Thoracic aorta (tissue), 2 donors: Measurements from ENCODE around the gene RNF115. TPM values are rescaled to one million over a fixed set of nuclear protein-coding genes. Genes with fewer than 3 reads are reported as not detected.

Source experiments
- ATAC-seq: fragments of 150-250 bp; one replicate; pipeline ENCODE4 v1.8.0; 2017; ENCODE audit warnings: low read depth; ENCODE audit not compliant: insufficient number of reproducible peaks, low FRiP score
- DNase-seq: peaks from one replicate; pipeline ENCODE4 v3.0.0-alpha.2; 2020; ENCODE audit warnings: low spot score
- H3K27ac ChIP-seq, 2 donors: fragments of 200-600 bp; sonication (generic); 1 replicate in 1 of 2; 2 replicates in 1 of 2; pipeline ENCODE4 v1.5.1; 2016; ENCODE audit warnings: mild to moderate bottlenecking in 2 of 2, moderate library complexity in 2 of 2
- H3K27me3 ChIP-seq: fragments of 200-600 bp; sonication (generic); replicated peaks from 2 replicates; pipeline ENCODE4 v1.6.0; 2016; ENCODE audit warnings: mild to moderate bottlenecking; ENCODE audit not compliant: insufficient read depth
- H3K36me3 ChIP-seq: fragments of 200-600 bp; sonication (generic); one replicate; pipeline ENCODE4 v1.5.1; 2016
- H3K4me1 ChIP-seq, 2 donors: fragments of 200-600 bp; sonication (generic); 1 replicate in 1 of 2; 2 replicates in 1 of 2; pipeline versions ENCODE4 v1.5.1 to v1.6.0; 2016; ENCODE audit warnings: low read depth in 2 of 2, mild to moderate bottlenecking in 1 of 2; ENCODE audit not compliant: control insufficient read depth in 1 of 2
- H3K4me3 ChIP-seq: fragments of 200-600 bp; sonication (generic); 2 replicates; pipeline ENCODE4 v1.5.1; 2016; ENCODE audit warnings: mild to moderate bottlenecking
- H3K9me3 ChIP-seq: fragments of 200-600 bp; sonication (generic); 2 replicates; pipeline ENCODE4 v1.5.1; 2016
- CTCF ChIP-seq: fragments of 200-600 bp; sonication (generic); IDR thresholded peaks from one replicate; pipeline ENCODE4 v1.5.1; 2019; ENCODE audit warnings: antibody characterized with exemption
- total RNA-seq, 2 donors: library from RNA; depleted of rRNA; stranded (reverse); fragments of >200 nt; gene quantifications; one replicate each; pipeline versions ENCODE4 v1.1.0 to v1.2.3, GENCODE V29; 2016

RNF115 gene
- total RNA-seq, 2 donors from 2014 or later = 52.7 to 60.4 TPM

GRCh38 chr1:145805057-145805456, 18.8 kb downstream of the RNF115 start:
- DNase-seq (no peak), ATAC-seq (no peak)
- Histone ChIP-seq H3K4me1 (peaks cover 22 to 23% of the 10 kb centered on the region in 2 donors), H3K27ac (no peak overlapping the region), H3K36me3 (no peaks in the 10 kb centered on the region), H3K27me3 (no peaks in the 10 kb centered on the region), H3K4me3 (no peak overlapping the region), H3K9me3 (no peaks in the 10 kb centered on the region)
- no peak for TF ChIP-seq CTCF

- no peak for ATAC-seq
- no peak for TF ChIP-seq CTCF
- H3K4me1 ChIP-seq = peaks cover 22 to 23% of the 10 kb centered on the region in 2 donors
These were observed 19.5 kb downstream of the RNF115 start for GRCh38 chr1:145804235-145805045.

GRCh38 chr1:145799806-145800205, 24.1 kb downstream of the RNF115 start:
- Histone ChIP-seq H3K36me3 (no peaks in the 10 kb centered on the region), H3K4me3 (no peak overlapping the region), H3K27ac (no peak overlapping the region), H3K4me1 (peaks cover 12 to 23% of the 10 kb centered on the region in 2 donors), H3K27me3 (no peaks in the 10 kb centered on the region), H3K9me3 (peaks cover 3% of the 10 kb centered on the region)
- DNase-seq (no peak), ATAC-seq (no peak)
- TF ChIP-seq CTCF = no peak

More at GRCh38 chr1:145804235-145805045, 19.5 kb downstream of the RNF115 start:
- DNase-seq = no peak
- Histone ChIP-seq H3K4me3 (no peak overlapping the region), H3K27ac (no peak overlapping the region), H3K9me3 (no peaks in the 10 kb centered on the region), H3K27me3 (no peaks in the 10 kb centered on the region), H3K36me3 (no peaks in the 10 kb centered on the region)

- no peak for TF ChIP-seq CTCF
- Histone ChIP-seq H3K9me3 (peaks cover 3% of the 10 kb centered on the region), H3K27me3 (no peaks in the 10 kb centered on the region), H3K27ac (no peak overlapping the region), H3K4me3 (no peak overlapping the region), H3K36me3 (peaks cover 6% of the 10 kb centered on the region), H3K4me1 (no peaks in the 10 kb centered on the region)
- ATAC-seq (no peak), DNase-seq (no peak)
These were observed 27.1 kb downstream of the RNF115 start for GRCh38 chr1:145796753-145797152.

GRCh38 chr1:145795257-145795881, 28.5 kb downstream of the RNF115 start:
- Histone ChIP-seq H3K4me1 (no peaks in the 10 kb centered on the region), H3K4me3 (no peak overlapping the region), H3K9me3 (peaks cover 3% of the 10 kb centered on the region), H3K27me3 (no peaks in the 10 kb centered on the region), H3K36me3 (peaks cover 6% of the 10 kb centered on the region), H3K27ac (no peak overlapping the region)
- DNase-seq = no peak
- TF ChIP-seq CTCF = no peak
- no peak for ATAC-seq
